Measurements from ENCODE around the gene PPP1R9A.
A peak's percentile ranks its signal among the peaks of the same experiment; 100 is the strongest.

The PPP1R9A gene

GRCh38 chr7:95102662-95103061 lies 195.3 kb downstream of the PPP1R9A start:
- no peak for DNase-seq

DNA sequence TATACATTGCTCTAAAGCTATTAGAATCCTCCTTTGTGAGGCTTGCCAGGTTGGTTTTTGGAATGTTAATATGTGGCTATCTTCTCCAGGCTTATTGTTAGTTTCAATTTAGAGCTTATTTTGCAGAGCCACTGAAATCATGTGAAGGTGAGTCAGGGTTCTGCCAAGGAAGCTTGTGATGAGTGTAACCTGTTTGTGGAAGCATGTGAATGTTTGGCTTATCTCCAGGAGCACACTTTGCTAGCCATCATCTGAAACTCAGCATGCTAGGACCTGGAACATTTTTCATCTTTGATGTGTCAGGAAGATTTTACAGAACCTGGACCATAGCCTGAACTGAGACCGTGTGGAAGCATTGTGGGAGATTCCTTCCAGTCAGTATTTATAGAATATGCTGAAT lies 197.3 kb downstream of the PPP1R9A start:
- DNase-seq, result no peak

- no peak for DNase-seq
Measured at GRCh38 chr7:95105627-95106026, 198.2 kb downstream of the PPP1R9A start.

- DNase-seq, result no peak
Measured at GRCh38 chr7:95106401-95106800, 199.0 kb downstream of the PPP1R9A start.

DNA sequence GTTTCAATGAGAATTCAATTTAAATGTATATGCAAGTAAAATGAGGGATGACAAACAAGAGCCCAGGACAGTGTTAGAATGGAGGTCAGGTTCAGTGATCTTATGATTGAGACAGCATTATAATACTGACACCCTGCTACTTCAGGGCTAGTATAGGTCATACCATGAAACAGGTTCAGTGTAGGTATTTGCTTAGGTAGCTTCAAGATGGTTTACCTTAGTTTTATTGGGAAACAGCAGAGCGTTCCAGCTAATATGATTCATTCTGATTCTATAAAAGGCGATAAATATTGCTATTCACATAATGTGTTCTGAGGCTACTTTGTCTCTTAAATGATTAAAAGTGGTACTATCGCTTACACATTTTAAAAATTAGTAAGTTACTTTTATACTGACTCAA lies 203.3 kb downstream of the PPP1R9A start:
- no peak for DNase-seq

DNA sequence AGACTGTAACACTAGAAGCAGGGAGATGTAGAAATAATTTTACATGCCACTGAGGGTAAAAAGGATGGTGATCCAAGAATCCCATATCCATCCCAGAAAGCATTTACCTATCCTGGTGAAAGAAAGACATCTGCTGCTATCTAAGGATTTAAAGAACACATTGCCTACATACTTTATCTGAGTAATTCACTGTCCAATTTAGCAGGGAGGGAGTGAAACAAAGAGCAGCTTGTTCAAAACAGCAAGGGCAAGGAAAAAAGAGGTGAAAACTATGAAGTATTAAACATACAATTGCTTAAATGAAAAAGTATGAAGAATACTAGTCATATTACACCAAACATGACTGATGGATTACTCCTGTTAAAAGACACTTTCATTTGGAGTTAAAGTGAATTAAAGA lies 206.2 kb downstream of the PPP1R9A start:
- DNase-seq, result no peak

- DNase-seq, result no peak
Measured at GRCh38 chr7:95126053-95126709, 218.8 kb downstream of the PPP1R9A start.

- no peak for DNase-seq
Measured at GRCh38 chr7:95132500-95132899, 225.1 kb downstream of the PPP1R9A start.

- DNase-seq, result no peak
Measured at GRCh38 chr7:95139922-95140321, 232.5 kb downstream of the PPP1R9A start.

- DNase-seq, result no peak
Measured at GRCh38 chr7:95141755-95142154, 234.4 kb downstream of the PPP1R9A start.

DNA sequence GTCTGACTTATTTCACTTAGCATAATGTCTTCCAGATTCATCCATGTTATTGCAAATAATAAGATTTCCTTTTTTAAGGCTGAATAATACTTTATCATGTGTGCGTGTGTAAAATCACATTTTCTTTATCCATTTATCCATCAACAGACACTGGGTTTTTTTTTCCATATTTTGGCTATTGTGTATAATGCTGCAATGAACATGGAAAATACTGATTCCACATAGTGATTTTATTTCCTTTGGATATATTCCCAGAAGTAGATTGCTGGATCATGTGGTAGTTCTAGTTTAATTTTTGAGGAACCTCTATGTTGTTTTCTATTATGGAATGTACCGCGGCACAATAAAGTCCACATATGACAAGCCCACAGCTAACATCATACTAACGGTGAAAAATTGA lies 236.9 kb downstream of the PPP1R9A start:
- DNase-seq, result no peak

- no peak for DNase-seq
Measured at GRCh38 chr7:95155965-95156364, 248.6 kb downstream of the PPP1R9A start.

- no peak for DNase-seq
Measured at GRCh38 chr7:95157381-95157780, 250.0 kb downstream of the PPP1R9A start.

DNA sequence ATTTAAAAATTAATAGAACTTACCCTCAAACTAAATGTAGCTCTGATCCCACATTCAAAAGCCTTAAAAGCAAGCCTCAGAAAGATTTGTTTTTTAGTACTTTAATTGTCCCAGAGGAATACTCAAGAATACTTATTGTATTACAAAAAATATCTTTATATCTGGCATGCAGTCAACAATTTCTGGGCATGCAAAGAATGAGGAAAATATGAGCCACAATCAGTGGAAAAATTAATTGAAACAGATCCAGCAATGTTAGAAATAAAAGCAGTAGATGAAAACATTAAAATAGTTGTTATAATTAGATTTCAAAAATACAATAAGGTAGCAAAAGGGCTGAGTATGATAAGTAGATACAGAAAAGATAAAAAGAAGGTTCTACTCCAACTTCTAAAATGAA lies 262.3 kb downstream of the PPP1R9A start:
- no peak for DNase-seq

- no peak for DNase-seq
Measured at GRCh38 chr7:95172420-95172819, 265.0 kb downstream of the PPP1R9A start.

GRCh38 chr7:95190515-95190914 lies 283.1 kb downstream of the PPP1R9A start:
- no peak for DNase-seq

DNA sequence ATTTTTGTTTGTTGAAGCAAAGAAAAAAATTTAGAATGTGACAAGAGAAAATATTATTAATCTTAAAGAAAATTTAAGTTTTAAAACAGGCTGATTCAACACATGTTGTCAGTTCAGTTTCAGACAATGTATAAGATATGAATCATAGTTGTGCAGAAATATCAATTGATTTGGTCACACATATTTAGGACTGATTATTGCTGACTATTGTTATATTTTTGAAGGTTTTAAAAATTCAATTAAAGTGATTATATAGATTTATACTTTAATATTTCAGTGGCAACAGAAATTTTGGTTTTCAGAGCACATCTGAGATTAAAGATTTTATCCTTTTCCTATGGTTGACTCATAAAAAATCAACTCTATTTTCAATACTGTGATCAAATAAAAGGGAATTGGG lies 284.4 kb downstream of the PPP1R9A start:
- no peak for DNase-seq

DNA sequence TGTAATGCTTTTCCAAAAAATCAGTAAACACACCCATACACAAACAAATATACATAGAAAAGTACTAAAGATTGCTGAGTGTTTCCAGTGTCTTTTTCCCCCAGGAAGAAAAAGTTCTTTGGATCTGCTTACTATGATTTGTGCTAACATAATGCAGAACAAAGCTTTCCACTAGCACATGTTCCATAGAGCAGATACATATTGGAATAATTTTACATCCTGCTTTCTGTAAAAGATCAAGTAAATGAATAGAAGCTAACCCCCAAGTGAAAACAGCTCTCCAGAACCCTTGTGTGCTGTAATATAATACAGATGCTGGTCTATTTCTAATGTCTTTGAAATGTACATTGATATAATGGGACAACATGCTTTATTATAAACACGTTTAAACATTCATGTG lies 291.5 kb downstream of the PPP1R9A start:
- no peak for DNase-seq

- DNase-seq, result peak; percentile 51
Measured at GRCh38 chr7:95199779-95200558, 292.6 kb downstream of the PPP1R9A start.

GRCh38 chr7:95200741-95201140 lies 293.3 kb downstream of the PPP1R9A start:
- DNase-seq, result no peak

DNA sequence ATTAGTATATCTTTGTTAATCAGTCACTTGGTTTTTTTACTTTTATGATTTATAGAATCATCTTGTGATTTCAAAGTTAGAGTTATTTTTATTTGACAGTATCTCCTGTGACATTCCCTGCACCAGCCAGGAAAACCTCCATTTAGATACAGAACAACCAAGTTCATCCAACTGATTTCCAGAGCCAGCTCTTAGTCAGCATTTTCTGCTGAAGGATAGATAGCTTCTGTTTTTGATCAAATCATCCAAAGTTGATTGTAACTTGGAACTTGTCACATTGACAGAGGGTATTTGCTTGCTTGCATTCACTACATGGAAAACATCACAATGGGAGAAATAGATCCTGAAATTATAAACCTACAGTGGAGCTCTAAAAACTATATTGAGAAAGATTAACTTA lies 294.3 kb downstream of the PPP1R9A start:
- DNase-seq, result no peak

DNA sequence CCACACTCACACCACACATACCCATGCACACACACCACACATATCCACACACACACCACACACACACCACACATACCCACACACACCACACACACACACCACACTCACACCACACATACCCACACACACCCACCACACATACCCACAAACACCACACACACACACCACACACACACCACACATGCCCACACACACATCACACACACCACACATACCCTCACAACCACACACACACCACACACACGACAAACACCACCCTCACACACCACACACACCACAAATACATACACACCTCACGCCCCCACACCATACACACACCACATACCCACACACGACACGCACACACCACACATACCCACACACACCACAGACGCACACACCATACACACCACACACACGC lies 297.2 kb downstream of the PPP1R9A start:
- no peak for DNase-seq

DNA sequence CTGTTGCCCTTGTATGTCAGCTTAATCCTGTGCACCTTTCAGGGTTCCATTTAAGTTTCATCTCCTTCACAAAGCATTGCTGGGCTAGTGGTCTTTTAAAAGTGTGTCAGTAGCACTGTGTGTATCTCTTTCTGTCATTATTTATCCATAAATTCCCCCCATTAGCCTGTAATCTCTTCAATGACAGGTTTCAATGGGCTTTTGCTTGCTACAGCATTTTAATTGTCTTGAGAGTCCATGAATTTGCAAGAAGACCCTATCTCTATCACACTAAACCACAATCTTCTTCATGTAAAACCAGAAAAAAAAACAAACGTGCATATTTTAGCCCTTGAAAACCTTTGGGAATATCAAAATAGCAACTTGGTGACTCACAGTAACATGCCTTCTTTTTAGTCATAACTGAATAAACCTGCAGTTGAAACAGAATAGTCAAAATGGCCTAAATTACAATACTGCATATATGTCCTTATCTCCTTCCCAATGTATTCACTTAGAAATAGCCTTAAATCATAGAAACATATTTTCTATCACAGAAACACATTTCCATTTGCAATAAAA lies 298.4 kb downstream of the PPP1R9A start:
- DNase-seq, result no peak

GRCh38 chr7:95209276-95209675 lies 301.9 kb downstream of the PPP1R9A start:
- no peak for DNase-seq
